Measurements from ENCODE around the gene DNAJB1. TPM values are rescaled to one million over a fixed set of nuclear protein-coding genes. Genes with fewer than 3 reads are reported as not detected.

The DNAJB1 gene
- polyA plus RNA-seq, 1 donor (not counting 4 experiments of a cell fraction or from before 2014, with no cell fraction given), result 265 TPM

DNA sequence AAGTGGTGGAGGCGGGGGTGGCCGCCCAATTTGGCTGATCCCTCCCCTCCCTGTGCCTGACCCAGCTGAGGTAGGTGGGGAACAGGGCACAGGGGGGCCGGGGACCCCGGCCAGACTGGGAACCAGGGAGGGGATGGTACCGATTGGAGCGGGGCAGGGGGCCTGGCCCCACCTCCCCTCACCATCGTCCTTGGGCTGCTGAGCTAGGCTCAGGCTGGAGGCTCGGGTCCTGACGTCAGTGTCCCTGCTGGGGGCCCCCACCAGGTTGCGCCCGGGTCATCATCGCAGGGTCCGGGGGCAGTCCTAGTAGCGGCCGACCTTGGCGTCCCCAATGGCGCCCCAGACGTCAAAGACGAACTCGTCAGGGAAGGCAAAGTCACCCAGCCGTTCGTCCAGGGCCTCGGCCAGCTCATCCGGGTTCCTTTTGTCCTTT lies 40.1 kb downstream of the DNAJB1 start:
- dilution Hi-C loops (cut with MboI; ENCODE audit: extremely low pct_ligation_motif_present, low sequenced_read_pairs), result no loop called here
- no peak overlapping the region for H3K4me3 ChIP-seq (ENCODE audit: control insufficient read depth in 2 of 3, extremely low read depth in 1 of 3, insufficient read depth in 2 of 3, low read depth in 1 of 3, low read length in 3 of 3)
- peaks cover 27 to 41% of the 10 kb centered on the region in 2 experiments for H3K36me3 ChIP-seq (ENCODE audit: control insufficient read depth in 2 of 2, extremely low read depth in 1 of 2, insufficient read depth in 2 of 2, low read length in 2 of 2)
- H3K9me3 ChIP-seq (ENCODE audit: control insufficient read depth, low read depth, low read length), result no peaks in the 10 kb centered on the region
- peaks cover 26% of the 10 kb centered on the region for H3K4me1 ChIP-seq (ENCODE audit: control insufficient read depth, extremely low read depth, insufficient read depth, low read length)
- DNase-seq (ENCODE audit: low read depth, low spot score) (no peak), FAIRE-seq (no peak)
- H3K4me2 ChIP-seq (ENCODE audit: control insufficient read depth, extremely low read depth, insufficient read depth, low read depth, low read length), result no peak overlapping the region
- H4K20me1 ChIP-seq (ENCODE audit: control insufficient read depth, extremely low read depth, insufficient read depth, low read length), result peaks cover 5% of the 10 kb centered on the region
- no peak overlapping the region for H2AFZ ChIP-seq (ENCODE audit: control insufficient read depth, low read length)
- H3K9ac ChIP-seq (ENCODE audit: control insufficient read depth, extremely low read depth, insufficient read depth, low read length), result no peak overlapping the region
- peaks cover 3% of the 10 kb centered on the region for H3K27me3 ChIP-seq (ENCODE audit: control insufficient read depth, extremely low read depth, insufficient read depth, low read length)
- no peaks in the 10 kb centered on the region for H3K9me1 ChIP-seq (ENCODE audit: control insufficient read depth, extremely low read depth, insufficient read depth, low read length)
- TF ChIP-seq EZH2 (IDR thresholded peaks at IDR 0.05; ENCODE audit: low read length) (no peak), CTCF (optimal IDR thresholded peaks at IDR 0.05 in 1 of 3, IDR thresholded peaks at IDR 0.05 in 1 of 3, conservative IDR thresholded peaks at IDR 0.05 in 1 of 3; ENCODE audit: extremely low read depth in 1 of 3, insufficient read depth in 2 of 3, low read length in 3 of 3) (no peak)
- H3K79me2 ChIP-seq (ENCODE audit: control insufficient read depth, insufficient read depth, low read length), result peaks cover 9% of the 10 kb centered on the region
- no peak overlapping the region for H3K27ac ChIP-seq (ENCODE audit: control insufficient read depth, insufficient read depth, low read length)

DNA sequence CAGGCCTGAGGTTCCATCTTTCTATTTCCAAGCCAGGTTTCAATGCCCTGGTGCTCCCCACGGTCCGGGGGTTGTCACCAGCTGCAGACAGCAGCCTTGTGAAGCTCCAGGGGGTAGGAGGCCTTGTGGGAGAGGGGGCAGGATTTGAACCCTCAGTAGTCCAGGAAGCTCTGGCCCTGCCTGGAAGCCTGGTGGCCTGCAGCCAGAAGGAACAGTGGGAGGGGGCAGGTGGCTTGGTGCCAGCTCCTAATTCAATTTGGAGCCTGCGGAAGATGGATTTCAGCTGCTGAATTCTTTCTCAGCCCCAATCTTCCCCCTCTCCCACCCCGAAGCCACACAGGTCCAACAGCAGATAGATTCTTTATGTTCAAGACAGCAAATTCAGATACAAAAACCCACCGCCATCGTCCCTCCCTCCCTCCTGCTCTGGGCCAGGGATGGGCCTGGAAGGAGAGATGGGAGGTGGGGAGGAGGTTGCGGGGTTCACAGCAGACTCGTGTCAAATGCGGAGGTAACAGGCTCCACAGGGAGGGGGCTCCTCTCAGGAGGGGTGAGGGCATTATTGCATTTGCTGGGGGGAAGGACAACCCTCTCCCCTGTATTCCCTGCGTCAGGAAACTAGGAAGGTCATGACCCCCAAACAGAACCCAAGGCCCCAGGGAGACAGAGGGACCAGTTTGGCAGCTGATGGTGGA lies 40.6 kb downstream of the DNAJB1 start:
- DNase-seq (ENCODE audit: low read depth, low spot score) (no peak), FAIRE-seq (no peak)
- H3K4me3 ChIP-seq (ENCODE audit: control insufficient read depth in 2 of 3, extremely low read depth in 1 of 3, insufficient read depth in 2 of 3, low read depth in 1 of 3, low read length in 3 of 3), result no peak overlapping the region
- dilution Hi-C loops (cut with MboI; ENCODE audit: extremely low pct_ligation_motif_present, low sequenced_read_pairs), result no loop called here
- peaks cover 27 to 41% of the 10 kb centered on the region in 2 experiments for H3K36me3 ChIP-seq (ENCODE audit: control insufficient read depth in 2 of 2, extremely low read depth in 1 of 2, insufficient read depth in 2 of 2, low read length in 2 of 2)
- H4K20me1 ChIP-seq (ENCODE audit: control insufficient read depth, extremely low read depth, insufficient read depth, low read length), result peaks cover 5% of the 10 kb centered on the region
- H3K4me2 ChIP-seq (ENCODE audit: control insufficient read depth, extremely low read depth, insufficient read depth, low read depth, low read length), result no peak overlapping the region
- H2AFZ ChIP-seq (ENCODE audit: control insufficient read depth, low read length), result no peak overlapping the region
- H3K9me1 ChIP-seq (ENCODE audit: control insufficient read depth, extremely low read depth, insufficient read depth, low read length), result no peaks in the 10 kb centered on the region
- H3K79me2 ChIP-seq (ENCODE audit: control insufficient read depth, insufficient read depth, low read length), result peaks cover 9% of the 10 kb centered on the region
- H3K27ac ChIP-seq (ENCODE audit: control insufficient read depth, insufficient read depth, low read length), result no peak overlapping the region
- no peaks in the 10 kb centered on the region for H3K9me3 ChIP-seq (ENCODE audit: control insufficient read depth, low read depth, low read length)
- H3K4me1 ChIP-seq (ENCODE audit: control insufficient read depth, extremely low read depth, insufficient read depth, low read length), result peaks cover 26% of the 10 kb centered on the region
- peaks cover 6% of the 10 kb centered on the region for H3K27me3 ChIP-seq (ENCODE audit: control insufficient read depth, extremely low read depth, insufficient read depth, low read length)
- H3K9ac ChIP-seq (ENCODE audit: control insufficient read depth, extremely low read depth, insufficient read depth, low read length), result no peak overlapping the region
- TF ChIP-seq EZH2 (IDR thresholded peaks at IDR 0.05; ENCODE audit: low read length) (no peak), CTCF (optimal IDR thresholded peaks at IDR 0.05 in 1 of 3, IDR thresholded peaks at IDR 0.05 in 1 of 3, conservative IDR thresholded peaks at IDR 0.05 in 1 of 3; ENCODE audit: extremely low read depth in 1 of 3, insufficient read depth in 2 of 3, low read length in 3 of 3) (no peak)

Measured in keratinocyte (primary cell).